Fibroblast of the aortic adventitia (primary cell): ENCODE measurements around the gene YAE1. TPM values are rescaled to one million over a fixed set of nuclear protein-coding genes. Genes with fewer than 3 reads are reported as not detected.

Source experiments
- DNase-seq: peaks from one replicate; pipeline ENCODE4 v3.0.0-alpha.2; 2010; ENCODE audit warnings: low read depth
- H3K4me3 ChIP-seq: 2 replicates; pipeline ENCODE4 v1.5.1; 2011; ENCODE audit warnings: low read depth, mild to moderate bottlenecking, control low read depth, low read length, moderate library complexity
- CTCF ChIP-seq: IDR thresholded peaks from 2 replicates; pipeline ENCODE4 v1.5.1; 2011; ENCODE audit warnings: mild to moderate bottlenecking, low read length, control low read depth, inconsistent platforms; ENCODE audit not compliant: insufficient read depth
- total RNA-seq: library from RNA; depleted of rRNA; stranded (reverse); fragments of >200 nt; gene quantifications from 2 replicates; pipeline ENCODE4 v1.2.3, GENCODE V29; 2012; ENCODE audit warnings: low replicate concordance

The YAE1 gene
- total RNA-seq = 41.9 and 95.8 TPM in 2 replicates

GRCh38 chr7:39566023-39566921 is at the start of gene YAE1:
Gene YAE1, plus strand, starts transcription at chr7:39566404. Its CDS starts 15 bp downstream, at chr7:39566419.
- TF ChIP-seq CTCF = no peak

GRCh38 chr7:39516498-39516897 is 49.7 kb upstream of the YAE1 start:
- DNase-seq = no peak
- no peak for TF ChIP-seq CTCF
- H3K4me3 ChIP-seq = no peak overlapping the region

More at GRCh38 chr7:39566023-39566921, at the start of gene YAE1:
- peak; percentile 72 for DNase-seq
- H3K4me3 ChIP-seq = peak within 1 kb of the TSS; percentile 92

GRCh38 chr7:39517240-39517639 is 49.0 kb upstream of the YAE1 start:
- H3K4me3 ChIP-seq = no peak overlapping the region
- TF ChIP-seq CTCF = no peak
- no peak for DNase-seq

GRCh38 chr7:39525926-39526325 is 40.3 kb upstream of the YAE1 start:
- DNase-seq = no peak
- no peak for TF ChIP-seq CTCF
- H3K4me3 ChIP-seq = no peak overlapping the region

- DNase-seq = no peak
- TF ChIP-seq CTCF = no peak
- no peak overlapping the region for H3K4me3 ChIP-seq
These were observed 39.5 kb upstream of the YAE1 start for GRCh38 chr7:39526666-39527065.

- no peak for TF ChIP-seq CTCF
- peak; percentile 54 for DNase-seq
- no peak overlapping the region for H3K4me3 ChIP-seq
These were observed 38.9 kb upstream of the YAE1 start for GRCh38 chr7:39527296-39527695.
